Activated CD4-positive, alpha-beta T cell treated with anti-CD3 and anti-CD28 coated beads, Interleukin-10, Interleukin-2, amounts not matched to agents 100 ng/mL and 50 ng/mL, durations not matched to agents 16 hours and 8 hours (primary cell): ENCODE measurements around the gene CALY.
"Not testable (repeated sequence)": the region's sequence is repeated elsewhere in the genome, so short reads cannot be mapped to it uniquely, and the experiment has no call there.

ENCODE experiments used
- DNase-seq: peaks from one replicate; pipeline ENCODE4 v3.0.0-alpha.2; 2020

CALY gene

DNA sequence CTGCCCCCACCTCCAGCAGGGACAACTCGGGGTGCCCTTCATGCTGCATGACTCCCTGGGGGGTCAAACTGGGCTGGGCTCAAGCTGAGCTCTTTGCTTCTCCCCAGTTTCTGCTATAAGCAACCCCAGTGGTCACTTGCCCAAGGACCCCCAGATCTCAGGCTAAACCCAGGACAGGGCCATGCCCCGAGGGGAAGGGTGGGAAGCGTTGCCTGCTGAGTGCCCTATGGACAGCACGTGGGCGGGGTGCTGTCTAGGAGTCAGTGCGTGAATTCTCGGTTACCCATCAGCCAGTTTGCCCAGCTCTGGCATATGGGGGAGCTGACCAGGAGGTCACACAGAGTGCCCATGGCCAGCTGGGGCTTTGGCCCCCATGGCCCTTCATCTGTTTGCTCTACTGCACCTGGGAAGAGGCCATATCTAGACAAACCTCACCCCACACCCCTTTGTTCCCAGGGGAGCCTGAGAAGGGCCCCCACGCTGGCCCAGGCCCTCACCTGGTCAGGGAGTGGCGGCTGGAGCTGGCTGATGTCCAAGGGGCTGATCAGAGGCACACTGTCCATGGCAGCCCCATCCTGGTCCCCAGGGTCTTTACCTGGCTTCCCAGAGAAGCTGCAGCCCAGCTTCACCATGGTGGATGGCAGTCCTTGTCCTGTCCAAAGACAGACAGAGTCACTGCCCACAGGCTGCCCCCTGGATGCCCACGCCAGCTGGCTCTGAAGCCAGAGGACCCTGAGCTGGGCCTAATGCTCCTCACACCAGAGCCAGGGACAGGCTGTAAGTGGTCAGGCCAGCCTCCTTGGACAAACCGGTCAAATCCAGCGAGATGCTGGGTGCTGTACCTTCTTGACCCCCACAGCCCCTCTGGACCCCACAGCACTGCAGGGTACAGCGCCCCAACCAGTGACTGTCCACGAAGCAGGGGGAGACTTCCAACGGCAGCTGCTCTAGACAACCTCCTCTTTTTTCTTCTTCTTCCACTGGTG is 8.0 kb downstream of the CALY start:
- DNase-seq: no peak

DNA sequence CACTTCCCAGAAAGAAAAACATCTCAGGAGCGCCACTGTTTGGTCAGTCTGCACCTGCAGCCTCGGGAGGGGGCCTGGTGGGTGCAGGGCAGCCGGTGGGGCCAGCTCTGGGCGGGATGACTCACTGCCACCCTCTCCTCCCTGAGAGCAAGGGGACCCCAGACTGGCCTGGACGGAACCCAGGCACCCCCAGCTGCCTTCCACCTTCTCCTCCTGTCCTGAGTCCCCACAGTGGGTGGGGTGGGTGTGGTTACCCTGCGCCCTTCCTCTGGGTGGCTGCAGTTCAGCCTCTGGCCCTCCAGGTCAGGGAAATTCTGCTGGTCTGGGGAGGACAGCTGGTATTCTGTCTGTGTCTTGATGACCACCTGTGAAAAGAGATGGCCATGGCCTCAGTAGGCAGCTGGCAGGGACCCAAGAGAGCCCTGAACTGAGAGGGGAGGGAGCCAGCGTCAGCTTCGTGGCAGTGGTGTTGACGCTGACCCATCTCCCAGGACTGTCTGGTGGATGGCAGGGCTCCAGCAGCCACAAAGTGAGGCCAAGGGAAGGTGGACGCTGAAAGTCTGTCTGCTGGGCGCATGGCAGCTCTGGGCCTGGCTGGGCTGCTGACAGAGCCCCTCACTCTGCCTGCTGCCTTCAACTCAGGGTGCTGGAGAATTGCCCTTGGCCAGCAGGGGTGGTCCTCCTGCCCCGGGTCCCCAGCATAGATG is 8.9 kb downstream of the CALY start:
- DNase-seq: no peak

DNA sequence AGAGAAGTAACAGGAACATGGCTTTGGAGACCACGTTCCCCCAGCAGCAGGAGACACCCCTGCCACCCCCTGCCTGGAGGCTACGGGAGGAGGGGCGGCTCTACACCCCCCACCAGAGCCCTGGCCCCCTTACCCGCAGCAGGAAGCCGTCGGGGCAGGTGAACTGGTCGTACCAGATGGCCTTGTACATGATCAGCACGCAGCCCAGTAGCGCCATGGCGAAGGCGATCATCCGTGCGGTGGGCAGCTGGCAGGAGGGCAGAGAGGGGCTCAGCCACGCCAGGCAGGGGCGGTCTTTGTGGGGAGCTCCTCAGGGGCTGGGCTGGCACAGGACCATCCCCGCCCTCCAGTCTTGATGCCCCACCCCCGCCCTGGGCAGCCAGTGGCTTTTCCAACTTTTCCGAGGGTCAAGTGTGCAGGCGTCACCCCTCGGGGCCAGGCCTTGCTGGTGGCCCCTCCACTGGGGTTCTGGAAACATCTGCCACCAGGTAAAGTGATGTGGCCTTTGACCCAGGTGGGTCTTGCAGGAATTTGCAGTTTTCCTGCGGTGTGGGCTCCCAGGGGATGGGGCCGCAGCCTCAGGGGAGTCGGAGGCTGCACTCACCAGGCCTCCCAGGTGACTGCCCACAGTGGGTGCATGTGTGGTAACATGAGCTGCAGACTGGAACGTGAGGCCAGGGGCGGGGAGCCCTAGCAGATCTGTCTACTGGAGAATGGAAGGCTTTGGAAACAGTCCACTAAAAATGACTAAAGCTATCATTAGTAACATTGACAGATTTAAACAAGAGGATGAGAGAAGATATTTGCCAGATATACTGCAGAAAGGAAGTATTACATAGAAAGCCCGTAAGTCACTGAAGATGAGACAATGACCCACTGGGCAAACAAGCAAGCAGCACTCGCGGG is 9.7 kb downstream of the CALY start:
- DNase-seq: no peak

DNA sequence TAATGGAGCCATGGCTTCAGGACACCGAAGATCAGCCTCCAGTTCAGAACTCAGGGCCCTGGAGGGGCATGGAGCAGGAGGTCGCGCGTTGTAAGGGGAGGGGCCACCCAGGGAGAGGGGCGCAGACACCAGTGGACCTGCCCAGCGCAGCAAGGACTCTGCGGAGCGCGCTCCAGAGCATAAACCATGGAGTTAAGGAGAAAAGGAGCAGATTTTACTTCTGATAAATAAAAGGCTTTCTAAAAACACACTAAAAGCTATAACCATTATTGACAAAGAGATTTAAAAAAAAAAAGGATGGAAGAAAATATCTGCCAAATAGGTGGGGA is 10.5 kb downstream of the CALY start:
- no peak for DNase-seq

DNA sequence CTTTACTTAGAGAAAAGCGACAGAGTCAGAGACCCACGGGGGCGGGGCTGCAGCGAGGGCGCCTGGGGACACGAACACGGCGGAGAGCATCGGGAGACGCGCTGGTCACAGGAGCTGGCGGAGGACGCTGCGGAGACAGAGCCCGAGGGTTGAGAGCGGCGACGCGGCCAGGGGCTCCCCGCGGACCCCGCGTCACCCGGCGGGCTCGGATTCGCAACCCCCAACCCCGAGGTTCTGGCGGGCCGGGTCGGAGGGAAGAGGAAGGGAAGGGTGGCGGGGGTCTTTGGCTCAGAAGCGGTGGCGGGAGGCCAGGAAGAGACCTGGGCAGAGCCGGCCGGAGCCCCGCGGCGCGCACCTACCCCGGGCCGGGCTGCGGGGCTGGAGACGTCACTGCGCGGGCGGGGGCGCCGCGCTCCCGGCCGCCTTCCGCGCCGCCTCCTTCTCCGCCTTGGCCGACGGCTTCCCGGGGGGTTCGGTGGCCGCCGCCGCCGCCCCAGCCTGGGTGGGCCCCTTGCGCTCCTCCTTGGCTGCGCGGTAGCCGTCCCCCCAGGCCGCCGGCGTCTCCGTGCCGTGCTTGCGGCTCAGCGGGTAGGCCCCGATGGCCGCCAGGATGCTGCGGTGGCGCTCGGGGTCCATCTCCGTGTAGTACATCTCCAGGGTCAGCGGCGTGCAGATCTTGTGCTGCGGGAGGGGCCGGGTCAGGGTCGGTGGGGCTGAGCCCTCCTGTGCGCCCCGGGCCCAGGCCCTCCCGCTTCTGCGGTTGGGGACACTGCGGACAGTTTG is 11.1 kb downstream of the CALY start:
- no peak for DNase-seq

DNA sequence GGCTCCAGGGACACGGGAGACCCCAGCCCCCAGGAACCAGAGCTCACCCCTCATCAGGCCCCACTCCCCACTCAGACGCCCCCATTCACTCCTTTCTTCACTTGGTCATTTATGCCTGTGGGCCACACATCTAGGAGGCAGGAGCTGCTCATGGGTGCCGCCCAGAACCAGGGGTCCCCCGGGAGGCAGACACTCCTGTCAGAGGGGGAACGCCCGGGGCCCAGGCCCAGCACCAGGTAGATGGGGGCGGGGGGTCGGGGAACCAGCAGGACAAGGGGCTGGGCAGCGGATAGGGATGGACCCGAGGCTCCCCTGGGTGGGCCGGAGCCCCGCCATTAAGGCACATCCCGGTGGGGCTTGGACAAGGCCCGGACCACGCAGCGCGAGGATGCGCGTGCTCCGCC is 11.8 kb downstream of the CALY start:
- no peak for DNase-seq

DNA sequence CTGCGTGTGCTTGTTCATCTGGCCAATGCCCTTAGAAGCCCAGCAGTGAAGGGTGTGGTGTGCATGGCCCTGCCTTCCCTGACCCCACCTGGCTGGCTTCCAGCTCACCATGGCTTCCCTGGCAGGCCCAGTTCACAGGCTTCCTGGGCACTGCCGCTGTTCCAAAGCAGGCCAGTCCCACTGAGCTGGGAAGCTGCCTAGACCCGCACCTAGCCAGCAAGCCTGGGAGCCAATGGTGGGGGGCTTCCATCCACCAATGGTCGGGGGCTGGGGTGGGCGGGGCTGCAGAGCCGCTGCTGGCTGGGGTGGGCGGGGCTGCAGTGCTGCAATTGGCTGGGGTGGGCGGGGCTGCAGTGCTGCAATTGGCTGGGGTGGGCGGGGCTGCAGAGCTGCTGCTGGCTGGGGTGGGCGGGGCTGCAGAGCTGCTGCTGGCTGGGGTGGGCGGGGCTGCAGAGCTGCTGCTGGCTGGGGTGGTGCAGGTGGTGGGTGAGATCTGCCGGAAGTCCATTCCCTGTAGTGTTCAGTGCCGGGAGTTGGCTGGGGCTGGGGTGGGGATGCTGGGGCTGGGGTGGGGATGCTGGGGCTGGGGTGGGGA is 12.4 kb downstream of the CALY start:
- peak; percentile 61 for DNase-seq

DNA sequence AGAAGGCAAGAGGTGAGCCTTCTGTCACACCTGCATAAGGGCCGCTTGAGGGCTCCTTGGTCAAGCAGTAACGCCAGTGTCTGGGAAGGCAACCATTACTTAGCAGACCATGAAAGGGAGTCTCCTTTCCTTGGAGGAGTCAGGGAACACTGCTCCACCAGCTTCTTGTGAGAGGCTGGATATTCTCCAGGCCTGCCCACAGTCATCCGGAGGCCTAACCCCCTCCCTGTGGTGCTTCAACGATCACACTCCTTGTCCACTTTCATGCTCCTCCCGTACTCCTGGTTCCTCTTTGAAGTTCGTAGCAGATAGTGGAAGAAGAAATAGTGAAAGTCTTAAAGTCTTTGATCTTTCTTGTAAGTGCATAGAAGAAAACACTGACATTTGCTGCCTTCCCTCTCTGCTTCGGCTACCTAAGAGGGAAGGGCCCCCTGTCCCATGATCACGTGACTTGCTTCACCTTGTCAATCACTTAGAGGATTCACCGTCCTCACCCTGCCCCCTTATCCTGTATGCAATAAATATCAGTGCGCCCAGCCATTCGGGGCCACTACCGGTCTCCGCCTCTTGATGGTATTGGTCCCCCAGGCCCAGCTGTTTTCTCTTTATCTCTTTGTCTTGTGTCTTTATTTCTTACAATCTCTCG is 14.5 kb downstream of the CALY start:
- DNase-seq: not testable (repeated sequence)

DNA sequence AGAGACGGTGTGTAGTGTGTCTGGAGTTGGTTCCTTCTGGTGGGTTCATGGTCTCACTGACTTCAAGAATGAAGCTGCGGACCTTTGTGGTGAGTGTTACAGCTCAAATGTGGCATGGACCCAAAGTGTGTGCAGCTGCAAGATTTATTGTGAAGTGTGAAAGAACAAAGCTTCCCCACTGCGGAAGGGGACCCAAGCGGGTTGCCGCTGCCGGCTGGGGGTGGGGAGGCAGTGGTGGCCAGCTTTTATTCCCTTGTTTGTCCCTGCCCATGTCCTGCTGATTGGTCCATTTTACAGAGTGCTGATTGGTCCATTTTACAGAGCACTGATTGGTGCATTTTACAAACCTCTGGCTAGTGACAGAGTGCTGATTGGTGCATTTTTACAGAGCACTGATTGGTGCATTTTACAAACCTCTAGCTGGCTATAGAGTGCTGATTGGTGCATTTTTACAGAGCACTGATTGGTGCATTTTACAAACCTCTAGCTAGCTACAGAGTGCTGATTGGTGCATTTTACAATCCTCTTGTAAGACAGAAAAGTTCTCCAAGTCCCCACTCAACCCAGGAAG is 15.8 kb downstream of the CALY start:
- not testable (repeated sequence) for DNase-seq

DNA sequence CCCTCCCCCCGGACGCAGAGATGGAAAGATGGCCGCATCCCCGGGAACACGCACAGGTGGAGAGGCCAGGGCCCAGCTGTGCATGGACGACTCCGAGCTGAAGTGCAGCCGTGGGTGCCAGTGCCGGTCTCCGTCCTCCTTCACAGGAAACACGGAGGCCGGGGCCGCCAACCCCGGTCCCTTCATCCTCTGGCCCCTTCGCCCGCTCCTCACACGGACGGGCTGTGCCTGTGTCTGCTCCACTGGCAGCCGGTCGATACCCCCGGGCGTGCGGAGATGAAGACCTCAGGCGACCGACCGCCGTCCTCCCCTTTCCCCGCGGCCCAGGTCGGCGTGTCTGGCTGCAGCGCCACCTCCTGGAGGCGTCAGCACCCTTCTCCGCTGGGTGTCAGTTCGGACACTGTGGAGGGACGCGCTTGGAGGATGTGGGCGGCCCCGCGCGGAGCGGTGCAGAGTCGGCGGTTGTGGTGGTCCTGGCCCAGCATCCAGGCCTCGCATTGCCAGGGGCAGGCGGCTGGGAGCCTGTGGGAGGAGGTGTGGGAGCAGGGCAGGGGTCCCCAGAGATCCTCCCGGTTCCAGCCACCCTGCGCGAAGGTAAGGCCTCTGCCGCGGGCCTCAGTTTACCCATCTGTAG is 18.1 kb downstream of the CALY start:
- DNase-seq: peak; percentile 75

DNA sequence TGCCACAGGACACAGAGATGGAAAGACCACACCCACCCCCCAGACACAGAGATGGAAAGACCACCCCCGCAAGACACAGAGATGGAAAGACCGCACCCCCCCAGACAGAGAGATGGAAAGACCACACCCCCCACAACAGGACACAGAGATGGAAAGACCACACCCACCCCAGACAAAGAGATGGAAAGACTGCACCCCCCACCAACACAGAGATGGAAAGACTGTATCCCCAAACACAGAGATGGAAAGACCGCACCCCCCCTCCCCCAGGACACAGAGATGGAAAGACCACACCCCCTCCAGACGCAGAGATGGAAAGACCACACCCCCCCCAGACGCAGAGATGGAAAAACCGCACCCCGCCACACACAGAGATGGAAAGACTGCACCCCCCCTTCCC is 20.0 kb downstream of the CALY start:
- DNase-seq: no peak

DNA sequence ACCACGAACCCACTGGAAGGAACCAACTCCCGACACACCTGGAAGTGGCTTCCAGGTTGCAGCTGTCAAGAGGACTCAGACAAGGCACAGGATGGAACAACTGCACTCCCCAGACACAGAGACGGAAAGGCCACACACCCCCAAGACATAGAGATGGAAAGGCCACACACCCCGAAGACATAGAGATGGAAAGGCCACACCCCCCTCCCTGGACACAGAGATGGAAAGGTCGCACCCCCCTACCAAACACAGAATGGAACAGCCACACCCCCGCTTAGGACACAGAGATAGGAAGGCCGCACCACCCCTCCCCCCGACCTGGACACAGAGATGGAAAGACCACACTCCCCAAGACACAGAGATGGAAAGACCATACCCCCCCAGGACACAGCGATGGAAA is 20.4 kb downstream of the CALY start:
- DNase-seq: no peak

DNA sequence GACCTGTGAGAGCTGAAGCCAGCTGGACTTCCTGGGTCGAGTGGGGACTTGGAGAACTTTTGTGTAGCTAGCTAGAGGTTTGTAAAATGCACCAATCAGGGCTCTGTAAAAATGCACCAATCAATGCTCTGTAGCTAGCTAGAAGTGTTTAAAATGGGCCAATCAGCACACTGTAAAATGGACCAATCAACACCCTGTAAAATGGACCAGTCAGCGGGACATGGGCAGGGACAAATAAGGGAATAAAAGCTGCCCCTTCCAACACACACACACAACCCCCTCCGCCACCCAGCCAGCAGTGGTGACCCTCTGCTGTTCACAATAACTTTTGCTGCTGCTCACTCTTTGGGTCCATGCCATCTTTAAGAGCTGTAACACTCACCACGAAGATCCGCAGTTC is 20.8 kb downstream of the CALY start:
- DNase-seq: peak; percentile 18

DNA sequence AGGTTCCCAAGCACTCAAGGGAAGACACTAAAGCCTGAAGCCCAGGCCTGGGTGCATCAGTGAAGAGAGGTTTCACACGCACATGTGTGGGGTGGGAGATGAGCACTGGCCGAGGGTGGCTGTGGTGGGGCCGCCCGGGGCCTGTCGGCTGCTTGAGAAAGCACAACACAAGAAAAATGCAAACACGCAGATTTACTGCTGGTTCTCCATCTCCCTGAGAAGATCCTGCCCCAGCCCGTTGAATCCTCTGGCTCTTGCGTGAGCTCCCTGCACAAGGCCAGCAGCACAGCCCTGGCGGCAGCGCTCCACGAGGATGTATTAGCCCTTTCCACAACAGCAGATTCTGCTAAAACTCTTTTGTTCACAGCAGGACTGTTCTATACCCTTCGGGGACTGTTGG is 21.8 kb downstream of the CALY start:
- no peak for DNase-seq

DNA sequence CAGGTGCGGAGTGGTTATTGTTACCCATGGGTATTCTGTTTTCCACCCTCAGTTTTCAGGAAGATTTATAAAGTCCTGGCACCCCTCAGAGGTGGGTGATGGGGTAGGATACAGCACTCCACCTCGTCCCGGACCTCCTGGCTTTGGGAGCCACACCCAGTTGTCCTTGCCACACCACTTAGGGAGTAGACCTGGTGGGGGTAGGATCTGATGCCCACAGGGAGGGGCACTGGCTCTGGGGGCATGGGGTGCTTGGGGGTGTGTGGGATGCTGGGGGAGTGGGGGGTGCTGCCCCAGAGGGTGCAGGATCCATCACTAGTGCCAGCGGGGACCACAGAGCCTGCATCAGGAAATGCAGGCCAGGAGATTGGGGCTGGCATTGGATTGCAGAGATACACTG is 23.5 kb downstream of the CALY start:
- no peak for DNase-seq

DNA sequence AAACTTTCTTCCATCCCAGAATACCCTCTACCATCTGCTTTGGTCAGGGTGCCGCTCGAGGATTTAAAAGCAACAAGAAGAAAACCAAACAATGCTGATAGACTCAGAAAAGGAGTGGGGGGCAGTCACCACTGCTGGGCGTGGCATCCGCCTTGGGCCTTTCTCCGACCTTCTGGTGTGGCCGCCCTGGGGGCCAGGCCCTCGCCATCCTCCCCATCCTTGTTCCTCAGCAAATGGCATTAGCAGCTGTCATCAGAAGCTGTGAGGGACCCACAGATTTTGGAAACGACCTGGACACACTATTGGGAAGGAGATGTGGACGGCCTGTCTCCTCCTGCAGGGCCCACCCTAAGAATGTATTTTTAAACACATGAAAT is 23.9 kb downstream of the CALY start:
- no peak for DNase-seq

DNA sequence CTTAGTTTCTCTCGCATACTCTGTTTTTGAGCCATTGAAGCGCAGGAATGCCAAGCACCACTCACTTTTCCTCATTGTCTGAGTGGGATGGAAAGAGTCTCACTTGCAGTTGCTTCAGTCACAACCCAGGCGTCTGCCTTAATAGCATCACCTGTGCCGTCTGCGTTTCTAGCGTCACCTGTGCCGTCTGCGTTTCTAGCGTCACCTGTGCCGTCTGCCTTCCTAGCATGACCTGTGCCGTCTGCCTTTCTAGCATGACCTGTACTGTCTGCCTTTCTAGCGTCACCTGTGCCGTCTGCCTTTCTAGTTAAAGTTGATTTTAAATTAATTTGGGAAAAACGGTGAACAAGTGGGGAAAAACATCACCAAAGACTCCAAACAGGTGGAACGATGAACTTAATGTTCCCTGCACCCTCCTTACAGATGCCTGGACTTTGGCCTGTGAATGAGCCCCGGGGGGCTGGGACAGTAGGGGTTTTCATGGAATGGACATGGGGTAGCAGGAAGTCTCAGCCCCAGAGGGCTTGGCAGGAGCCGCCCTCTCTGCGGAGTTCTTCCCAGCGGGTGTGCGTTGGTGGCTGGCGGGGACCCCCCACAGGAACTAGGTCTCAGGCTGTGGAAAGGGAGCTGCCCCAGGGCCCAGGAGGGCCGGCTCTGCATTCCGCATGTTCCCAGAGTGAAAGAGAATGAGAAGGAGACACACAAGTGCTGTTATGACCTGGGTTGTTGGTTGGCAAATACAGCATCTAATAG is 24.5 kb downstream of the CALY start:
- DNase-seq: no peak

DNA sequence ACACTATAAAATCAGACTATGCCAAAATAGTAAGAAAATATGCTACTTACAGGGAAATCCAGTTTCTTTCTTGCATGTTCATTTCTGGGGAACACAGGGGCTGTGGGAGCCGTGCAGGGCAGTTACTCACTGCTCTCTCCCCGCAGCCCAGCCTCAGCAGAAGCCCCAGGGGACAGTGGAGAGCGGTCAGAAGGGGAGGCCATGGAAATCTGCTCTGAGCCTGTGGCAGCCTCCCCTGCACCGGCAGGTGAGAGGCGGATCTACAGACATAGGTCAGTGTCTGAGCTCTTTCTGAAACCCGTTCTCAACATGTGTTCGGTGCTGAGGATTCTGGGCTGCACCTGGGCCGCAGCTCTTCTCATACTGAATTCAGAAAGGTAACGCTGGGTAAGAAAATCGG is 25.1 kb downstream of the CALY start:
- DNase-seq: no peak

DNA sequence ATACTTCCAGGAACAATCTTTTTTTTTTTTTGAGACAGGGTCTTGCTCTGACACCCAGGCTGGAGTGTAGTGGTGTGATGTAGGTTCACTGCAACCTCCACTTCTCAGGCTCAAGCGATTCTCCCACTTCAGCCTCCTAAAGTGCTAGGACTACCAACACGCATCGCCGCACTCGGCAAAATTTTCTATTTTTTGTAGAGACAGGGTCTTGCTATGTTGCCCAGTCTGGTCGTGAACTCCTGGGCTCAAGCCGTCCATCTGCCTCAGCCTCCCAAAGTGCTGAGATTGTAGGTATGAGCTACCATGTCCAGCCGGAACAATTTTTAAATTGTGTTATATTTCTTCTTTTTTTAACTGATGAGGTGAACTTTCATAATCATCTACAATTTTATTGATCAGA is 25.9 kb downstream of the CALY start:
- no peak for DNase-seq

DNA sequence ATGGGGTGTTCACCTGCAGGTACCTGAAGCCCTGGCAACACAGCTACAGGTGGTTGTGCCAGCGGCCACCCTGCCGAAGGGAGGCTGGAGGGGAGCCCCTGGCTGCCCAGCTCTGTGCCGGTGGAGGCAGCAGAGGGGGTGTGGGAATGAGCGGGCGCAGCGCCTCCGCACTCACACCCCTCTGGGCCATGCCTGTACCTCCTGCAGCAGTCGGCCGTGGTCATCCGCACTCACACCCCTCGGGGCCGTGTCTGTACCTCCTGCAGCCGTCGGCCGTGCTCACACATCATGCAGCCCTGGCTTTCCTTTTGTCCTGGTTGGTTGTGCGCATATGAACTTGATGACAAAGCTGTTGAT is 26.3 kb downstream of the CALY start:
- DNase-seq: no peak
